GM12865 (cell line): ENCODE measurements around the gene ROR2.
"Not testable (repeated sequence)": the region's sequence is repeated elsewhere in the genome, so short reads cannot be mapped to it uniquely, and the experiment has no call there.

Experiments used
- DNase-seq: peaks from one replicate; pipeline ENCODE4 v3.0.0; 2010; ENCODE audit warnings: low read depth
- H3K4me3 ChIP-seq: 2 replicates; pipeline ENCODE4 v1.5.1; 2011; ENCODE audit warnings: mild to moderate bottlenecking, low read depth, low read length, control low read depth
- TF ChIP-seq, protein P1 (sequence below): IDR thresholded peaks from 2 replicates; pipeline ENCODE4 v1.5.1; 2011; ENCODE audit warnings: low read length, control low read depth, low read depth, inconsistent platforms; ENCODE audit not compliant: insufficient read depth; ENCODE audit errors: missing control alignments

The ROR2 gene

DNA sequence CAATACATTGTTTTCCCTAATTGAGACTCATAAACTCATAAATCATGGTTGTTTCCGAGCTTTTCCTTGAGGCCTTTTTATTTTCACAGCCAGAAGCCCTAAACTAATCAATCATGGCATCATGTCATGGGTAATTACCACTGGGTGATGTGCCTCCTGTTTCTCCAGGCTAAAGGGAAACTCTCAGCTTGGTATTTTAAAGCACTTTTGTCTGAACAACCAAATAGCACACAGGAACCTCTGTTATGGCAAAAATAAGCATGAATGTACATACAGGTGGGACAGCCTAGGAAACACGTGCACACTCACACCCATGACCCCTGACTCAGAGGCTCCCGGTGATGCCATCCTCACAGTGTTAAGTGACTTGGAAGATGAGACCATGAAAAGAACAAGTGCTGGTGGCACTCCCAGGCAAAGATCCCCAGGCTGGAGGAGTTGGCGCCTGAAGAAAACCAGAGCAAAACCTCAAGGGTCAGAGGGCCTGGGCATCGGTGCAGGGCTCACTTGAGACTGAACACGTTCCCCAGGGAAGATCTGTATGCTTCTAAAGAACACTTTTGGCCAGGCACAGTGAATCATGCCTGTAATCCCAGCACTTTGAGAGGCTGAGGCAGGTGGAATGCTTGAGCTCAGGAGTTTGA is 154.3 kb downstream of the ROR2 start:
- TF ChIP-seq, protein P1, sequence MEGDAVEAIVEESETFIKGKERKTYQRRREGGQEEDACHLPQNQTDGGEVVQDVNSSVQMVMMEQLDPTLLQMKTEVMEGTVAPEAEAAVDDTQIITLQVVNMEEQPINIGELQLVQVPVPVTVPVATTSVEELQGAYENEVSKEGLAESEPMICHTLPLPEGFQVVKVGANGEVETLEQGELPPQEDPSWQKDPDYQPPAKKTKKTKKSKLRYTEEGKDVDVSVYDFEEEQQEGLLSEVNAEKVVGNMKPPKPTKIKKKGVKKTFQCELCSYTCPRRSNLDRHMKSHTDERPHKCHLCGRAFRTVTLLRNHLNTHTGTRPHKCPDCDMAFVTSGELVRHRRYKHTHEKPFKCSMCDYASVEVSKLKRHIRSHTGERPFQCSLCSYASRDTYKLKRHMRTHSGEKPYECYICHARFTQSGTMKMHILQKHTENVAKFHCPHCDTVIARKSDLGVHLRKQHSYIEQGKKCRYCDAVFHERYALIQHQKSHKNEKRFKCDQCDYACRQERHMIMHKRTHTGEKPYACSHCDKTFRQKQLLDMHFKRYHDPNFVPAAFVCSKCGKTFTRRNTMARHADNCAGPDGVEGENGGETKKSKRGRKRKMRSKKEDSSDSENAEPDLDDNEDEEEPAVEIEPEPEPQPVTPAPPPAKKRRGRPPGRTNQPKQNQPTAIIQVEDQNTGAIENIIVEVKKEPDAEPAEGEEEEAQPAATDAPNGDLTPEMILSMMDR, result no peak
- DNase-seq, result no peak
- H3K4me3 ChIP-seq, result no peak overlapping the region

- not testable (repeated sequence) for DNase-seq, H3K4me3 ChIP-seq
Measured at GRCh38 chr9:91793371-91793770, 156.7 kb downstream of the ROR2 start.

DNA sequence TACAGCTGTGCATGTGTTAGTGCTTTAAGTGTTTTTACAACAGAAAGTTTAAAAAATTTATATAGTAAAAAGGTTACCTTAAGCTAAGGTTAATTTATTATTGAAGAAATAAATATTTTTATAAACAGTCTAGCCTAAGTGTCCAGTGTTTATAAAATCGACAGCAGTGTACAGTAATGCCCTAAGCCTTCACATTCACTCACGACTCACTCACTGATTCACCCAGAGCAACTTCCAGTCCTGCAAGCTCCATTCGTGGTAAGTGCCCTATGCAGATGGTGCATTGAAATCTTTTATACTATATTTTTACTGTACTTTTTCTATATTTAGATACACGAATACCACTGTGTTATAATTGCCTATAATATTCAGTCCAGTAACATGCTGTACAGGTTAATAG is 159.1 kb downstream of the ROR2 start:
- TF ChIP-seq, protein P1, result no peak
- no peak overlapping the region for H3K4me3 ChIP-seq
- no peak for DNase-seq

DNA sequence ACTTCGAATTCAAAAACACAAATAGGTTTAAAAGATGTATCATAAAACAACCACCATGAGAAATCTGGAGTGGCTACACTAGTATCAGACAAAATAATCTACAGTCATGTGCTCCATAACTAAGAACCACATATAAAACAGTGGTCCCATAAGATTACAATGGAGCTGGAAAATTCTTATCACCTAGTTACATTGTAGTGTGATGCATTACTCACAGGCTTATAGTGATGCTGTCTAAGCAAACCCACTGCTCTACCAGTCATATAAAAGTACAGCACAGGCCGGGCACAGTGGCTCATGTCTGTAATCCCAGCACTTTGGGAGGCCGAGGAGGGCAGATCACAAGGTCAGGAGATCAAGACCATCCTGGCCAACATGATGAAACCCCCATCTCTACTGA is 160.1 kb downstream of the ROR2 start:
- no peak for DNase-seq
- TF ChIP-seq, protein P1, result no peak
- H3K4me3 ChIP-seq, result no peak overlapping the region

DNA sequence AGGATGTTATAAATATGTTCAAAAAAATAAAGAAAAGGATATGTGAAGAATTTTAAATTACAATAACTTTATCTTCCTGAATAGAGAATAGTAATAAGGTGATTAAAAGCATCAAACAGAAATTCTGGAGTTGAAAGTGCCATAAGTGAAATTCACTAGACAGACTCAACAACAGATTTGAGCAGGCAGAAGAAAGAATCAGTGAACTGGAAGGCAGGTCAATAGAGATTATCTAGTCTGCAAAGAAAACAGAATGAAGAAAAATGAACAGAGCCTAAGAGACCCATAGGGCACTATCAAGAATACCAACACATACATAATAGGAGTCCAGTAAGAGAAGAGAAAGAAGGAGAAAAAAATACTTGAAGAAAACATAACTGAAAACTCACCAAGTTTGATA is 162.1 kb downstream of the ROR2 start:
- no peak overlapping the region for H3K4me3 ChIP-seq
- TF ChIP-seq, protein P1, result no peak
- no peak for DNase-seq

DNA sequence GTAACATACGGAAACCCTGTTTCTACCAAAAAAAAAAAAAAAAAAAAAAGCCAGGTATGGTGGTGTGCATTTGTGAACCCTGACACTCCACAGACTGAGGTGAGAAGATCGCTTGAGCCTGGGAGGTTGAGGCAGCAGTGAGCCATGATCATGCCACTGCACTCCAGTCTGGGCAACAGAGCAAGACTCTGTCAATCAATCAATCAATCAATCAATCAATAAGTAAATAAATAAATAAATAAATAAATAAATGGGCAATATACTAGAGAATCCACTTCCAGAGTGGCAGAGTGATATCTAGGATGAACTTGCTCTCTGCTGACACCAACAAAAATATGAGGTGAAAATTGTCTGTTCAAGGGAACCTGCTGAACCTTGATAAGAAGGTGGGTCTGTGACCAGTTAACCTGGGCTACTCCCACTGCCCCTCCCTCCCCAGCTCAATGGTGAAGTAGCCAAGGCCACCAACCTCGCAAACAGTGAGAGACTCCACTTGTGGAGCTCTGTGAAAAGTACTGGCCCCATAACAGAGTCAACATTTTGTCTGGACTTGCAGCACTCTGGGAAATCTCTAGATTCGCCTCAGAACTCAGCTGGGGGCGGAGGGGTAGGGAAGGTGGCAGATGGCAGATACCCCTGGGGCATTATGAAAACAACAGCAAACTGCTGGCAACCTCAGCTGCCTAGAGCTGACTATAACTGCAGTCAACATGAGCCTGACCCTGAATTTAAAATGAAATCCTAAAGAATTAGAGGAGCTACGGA is 163.7 kb downstream of the ROR2 start:
- TF ChIP-seq, protein P1, result no peak
- no peak overlapping the region for H3K4me3 ChIP-seq
- DNase-seq, result no peak

- DNase-seq, result no peak
- no peak overlapping the region for H3K4me3 ChIP-seq
- TF ChIP-seq, protein P1, result no peak
Measured at GRCh38 chr9:91785447-91785842, 164.6 kb downstream of the ROR2 start.
